ENCODE results near the gene MLX.

DNA sequence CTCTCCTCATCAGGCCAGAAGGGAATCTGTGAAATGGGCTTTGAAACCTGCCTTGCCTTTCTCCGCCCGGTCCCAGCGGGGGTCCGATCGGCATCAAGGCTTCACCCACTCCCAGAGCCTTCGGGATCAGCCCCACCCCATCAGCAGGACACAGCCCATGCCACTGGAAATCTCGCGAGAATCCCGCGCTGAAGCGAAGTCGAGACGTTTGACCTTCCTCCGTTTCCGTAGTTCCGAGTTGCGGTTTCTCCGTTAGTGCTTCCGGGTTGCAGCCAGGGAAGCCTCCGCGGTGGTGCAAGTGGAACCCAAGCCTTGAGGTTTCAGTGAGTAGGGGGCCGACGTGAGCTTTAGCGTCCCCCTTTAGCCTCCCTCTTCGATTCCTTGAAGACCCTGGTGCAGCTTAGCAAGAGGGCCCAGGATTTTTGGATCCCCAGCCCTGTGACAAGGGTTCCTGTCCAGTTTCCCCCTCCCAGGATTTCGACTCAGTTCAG lies 5.0 kb upstream of the MLX start, which contains the start of gene COASY:
- TF ChIP-seq, protein P1, sequence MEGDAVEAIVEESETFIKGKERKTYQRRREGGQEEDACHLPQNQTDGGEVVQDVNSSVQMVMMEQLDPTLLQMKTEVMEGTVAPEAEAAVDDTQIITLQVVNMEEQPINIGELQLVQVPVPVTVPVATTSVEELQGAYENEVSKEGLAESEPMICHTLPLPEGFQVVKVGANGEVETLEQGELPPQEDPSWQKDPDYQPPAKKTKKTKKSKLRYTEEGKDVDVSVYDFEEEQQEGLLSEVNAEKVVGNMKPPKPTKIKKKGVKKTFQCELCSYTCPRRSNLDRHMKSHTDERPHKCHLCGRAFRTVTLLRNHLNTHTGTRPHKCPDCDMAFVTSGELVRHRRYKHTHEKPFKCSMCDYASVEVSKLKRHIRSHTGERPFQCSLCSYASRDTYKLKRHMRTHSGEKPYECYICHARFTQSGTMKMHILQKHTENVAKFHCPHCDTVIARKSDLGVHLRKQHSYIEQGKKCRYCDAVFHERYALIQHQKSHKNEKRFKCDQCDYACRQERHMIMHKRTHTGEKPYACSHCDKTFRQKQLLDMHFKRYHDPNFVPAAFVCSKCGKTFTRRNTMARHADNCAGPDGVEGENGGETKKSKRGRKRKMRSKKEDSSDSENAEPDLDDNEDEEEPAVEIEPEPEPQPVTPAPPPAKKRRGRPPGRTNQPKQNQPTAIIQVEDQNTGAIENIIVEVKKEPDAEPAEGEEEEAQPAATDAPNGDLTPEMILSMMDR (IDR thresholded peaks at IDR 0.05; ENCODE audit: low read depth, low read length) = no peak
- no peak for TF ChIP-seq EZH2phosphoT487 (IDR thresholded peaks at IDR 0.05; ENCODE audit: low read depth)
